Measurements from ENCODE around the gene CMKLR1. TPM values are rescaled to one million over a fixed set of nuclear protein-coding genes. Genes with fewer than 3 reads are reported as not detected.

Gene CMKLR1
- total and polyA plus RNA-seq, 9 donors = 1.4 to 28.3 (median 3.1) TPM

GRCh38 chr12:108325549-108325948 is 13.6 kb downstream of the CMKLR1 start:
- no peak overlapping the region for H3K27ac ChIP-seq
- H3K36me3 ChIP-seq = no peaks in the 10 kb centered on the region
- DNase-seq = no peak
- intact Hi-C loops (cut with DNase I) = no loop called here
- WGBS, 3 donors = 86 to 96% (median 86%) methylated on average over 3 of the region's 3 CpGs
- no peak overlapping the region for H3K4me3 ChIP-seq
- H3K4me1 ChIP-seq (ENCODE audit: insufficient read depth) = no peaks in the 10 kb centered on the region
- H3K27me3 ChIP-seq = no peaks in the 10 kb centered on the region
- no peaks in the 10 kb centered on the region for H3K9me3 ChIP-seq
- TF ChIP-seq POLR2A (IDR thresholded peaks at IDR 0.05) (no peak), EP300 (IDR thresholded peaks at IDR 0.05) (no peak), CTCF (IDR thresholded peaks at IDR 0.05) (no peak)

- 62 to 67% (median 63%) methylated on average over 5 of the region's 5 CpGs for WGBS, 3 donors
- H3K9me3 ChIP-seq = no peaks in the 10 kb centered on the region
- no peaks in the 10 kb centered on the region for H3K4me1 ChIP-seq (ENCODE audit: insufficient read depth)
- H3K36me3 ChIP-seq = no peaks in the 10 kb centered on the region
- TF ChIP-seq CTCF (IDR thresholded peaks at IDR 0.05) = no peak
- no peak for TF ChIP-seq EP300 (IDR thresholded peaks at IDR 0.05)
- no peak for TF ChIP-seq POLR2A (IDR thresholded peaks at IDR 0.05)
- no peaks in the 10 kb centered on the region for H3K27me3 ChIP-seq
- H3K27ac ChIP-seq = no peak overlapping the region
- no peak overlapping the region for H3K4me3 ChIP-seq
- intact Hi-C loops (cut with DNase I) = no loop called here
- no peak for DNase-seq
These were observed 14.1 kb downstream of the CMKLR1 start for GRCh38 chr12:108325018-108325358.

- WGBS, 3 donors = 50 to 66% (median 52%) methylated on average over 8 of the region's 8 CpGs
- Histone ChIP-seq H3K9me3 (no peaks in the 10 kb centered on the region), H3K4me3 (no peak overlapping the region), H3K4me1 (ENCODE audit: insufficient read depth) (no peaks in the 10 kb centered on the region), H3K27me3 (no peaks in the 10 kb centered on the region), H3K27ac (no peak overlapping the region), H3K36me3 (no peaks in the 10 kb centered on the region)
- TF ChIP-seq POLR2A (IDR thresholded peaks at IDR 0.05) = no peak
- no peak for TF ChIP-seq EP300 (IDR thresholded peaks at IDR 0.05)
- no peak for TF ChIP-seq CTCF (IDR thresholded peaks at IDR 0.05)
- no peak for DNase-seq
- intact Hi-C loops (cut with DNase I) = no loop called here
These were observed 14.6 kb downstream of the CMKLR1 start for GRCh38 chr12:108324351-108325017.

GRCh38 chr12:108323581-108323980 is 15.5 kb downstream of the CMKLR1 start:
- Histone ChIP-seq H3K9me3 (no peaks in the 10 kb centered on the region), H3K36me3 (no peaks in the 10 kb centered on the region), H3K4me1 (ENCODE audit: insufficient read depth) (no peaks in the 10 kb centered on the region), H3K27me3 (no peaks in the 10 kb centered on the region), H3K4me3 (no peak overlapping the region), H3K27ac (no peak overlapping the region)
- no peak for DNase-seq
- intact Hi-C loops (cut with DNase I) = no loop called here
- 82 to 92% (median 85%) methylated on average over 1 of the region's 1 CpG for WGBS, 3 donors
- TF ChIP-seq POLR2A (IDR thresholded peaks at IDR 0.05) (no peak), CTCF (IDR thresholded peaks at IDR 0.05) (no peak), EP300 (IDR thresholded peaks at IDR 0.05) (no peak)
